GM23338 (cell line): ENCODE measurements around the gene SPACA4. TPM values are rescaled to one million over a fixed set of nuclear protein-coding genes. Genes with fewer than 3 reads are reported as not detected.

Source experiments
- ATAC-seq: fragments of 200-7000 bp; cut with Tn5 transposase; 3 replicates; pipeline ENCODE4 v1.9.1; 2020
- DNase-seq: peaks from one replicate; pipeline ENCODE4 v3.0.0-alpha.2; 2015; ENCODE audit warnings: low spot score
- H2AFZ ChIP-seq: fragments of 200-600 bp; sonication (generic); 2 replicates; pipeline ENCODE4 v1.8.0; 2016; ENCODE audit warnings: antibody characterized with exemption, mild to moderate bottlenecking, moderate library complexity
- H3F3A ChIP-seq: fragments of 200-600 bp; sonication (generic); replicated peaks from 2 replicates; pipeline ENCODE4 v1.8.0; 2017; ENCODE audit warnings: antibody characterized with exemption, mixed run types, low read depth
- H3K27ac ChIP-seq: fragments of 200-600 bp; sonication (generic); 2 replicates; pipeline ENCODE4 v1.6.1; 2016; ENCODE audit warnings: low read depth
- H3K27me3 ChIP-seq: fragments of 200-600 bp; sonication (generic); 2 replicates; pipeline ENCODE4 v1.8.0; 2016; ENCODE audit warnings: mild to moderate bottlenecking, mixed run types, moderate library complexity; ENCODE audit not compliant: insufficient read depth
- H3K36me3 ChIP-seq: fragments of 200-600 bp; sonication (generic); 2 replicates; pipeline ENCODE4 v1.8.0; 2016; ENCODE audit warnings: mild to moderate bottlenecking; ENCODE audit not compliant: insufficient read depth
- H3K4me1 ChIP-seq: fragments of 200-600 bp; sonication (generic); 2 replicates; pipeline ENCODE4 v1.8.0; 2016; ENCODE audit warnings: mild to moderate bottlenecking, moderate library complexity; ENCODE audit not compliant: insufficient read depth
- H3K4me2 ChIP-seq: fragments of 200-600 bp; sonication (generic); 2 replicates; pipeline ENCODE4 v1.7.1; 2017; ENCODE audit warnings: mixed run types
- H3K4me3 ChIP-seq: fragments of 200-600 bp; sonication (generic); 2 replicates; pipeline ENCODE4 v1.6.1; 2016; ENCODE audit warnings: mixed run types
- H3K79me2 ChIP-seq: fragments of 200-600 bp; sonication (generic); replicated peaks from 2 replicates; pipeline ENCODE4 v1.8.0; 2017; ENCODE audit warnings: mild to moderate bottlenecking; ENCODE audit not compliant: insufficient read depth
- H3K9me2 ChIP-seq: fragments of 200-600 bp; sonication (generic); 2 replicates; pipeline ENCODE4 v1.8.0; 2017; ENCODE audit not compliant: insufficient read depth
- H4K20me1 ChIP-seq: fragments of 200-600 bp; sonication (generic); replicated peaks from 2 replicates; pipeline ENCODE4 v1.8.0; 2017; ENCODE audit warnings: mild to moderate bottlenecking; ENCODE audit not compliant: insufficient read depth
- H3K27ac Mint-ChIP-seq: 2 replicates; pipeline ENCODE4 v1.8.0; 2020; ENCODE audit warnings: inconsistent platforms, mild to moderate bottlenecking, moderate library complexity, mixed read lengths
- H3K27me3 Mint-ChIP-seq: 3 replicates; pipeline ENCODE4 v1.8.0; 2022; ENCODE audit warnings: low read depth, mild to moderate bottlenecking, moderate library complexity, mixed read lengths, inconsistent platforms; ENCODE audit not compliant: insufficient read depth, poor library complexity
- H3K36me3 Mint-ChIP-seq: 3 replicates; pipeline ENCODE4 v1.8.0; 2021; ENCODE audit warnings: low read depth, mild to moderate bottlenecking, inconsistent platforms, moderate library complexity, mixed read lengths
- H3K4me1 Mint-ChIP-seq: 3 replicates; pipeline ENCODE4 v1.8.0; 2020; ENCODE audit warnings: mild to moderate bottlenecking, inconsistent platforms, mixed read lengths
- H3K4me3 Mint-ChIP-seq: 3 replicates; pipeline ENCODE4 v1.8.0; 2021; ENCODE audit warnings: moderate library complexity, mild to moderate bottlenecking, inconsistent platforms, mixed read lengths
- H3K9me3 Mint-ChIP-seq: 3 replicates; pipeline ENCODE4 v1.8.0; 2020; ENCODE audit warnings: moderate library complexity, mild to moderate bottlenecking, inconsistent platforms, mixed read lengths
- EZH2phosphoT487 ChIP-seq: fragments of 200-600 bp; sonication (generic); IDR thresholded peaks from one replicate; pipeline ENCODE4 v1.8.1; 2018; ENCODE audit warnings: antibody characterized with exemption; ENCODE audit not compliant: unreplicated experiment
- NANOG ChIP-seq: IDR thresholded peaks from 2 replicates; pipeline ENCODE4 v1.6.1; 2016; ENCODE audit warnings: antibody characterized with exemption, borderline replicate concordance
- POLR2AphosphoS5 ChIP-seq: IDR thresholded peaks from 2 replicates; pipeline ENCODE4 v1.6.1; 2016; ENCODE audit warnings: antibody characterized with exemption, low read depth
- STAT1 ChIP-seq: IDR thresholded peaks from one replicate; pipeline ENCODE4 v1.6.1; 2016; ENCODE audit warnings: antibody characterized with exemption; ENCODE audit not compliant: unreplicated experiment
- polyA plus RNA-seq: library from polyadenylated mRNA; unstranded; fragments of >200 nt; fragmentation: Nextera tagmentation; extraction: Ambion mirVana; gene quantifications from 2 replicates; pipeline ENCODE4 v1.2.1, GENCODE V29; 2016
- total RNA-seq: library from RNA; depleted of rRNA; stranded (reverse); fragments of >200 nt; shearing (Covaris generic); gene quantifications from 2 replicates; pipeline ENCODE4 v1.2.3, GENCODE V29; 2014
- TF ChIP-seq, protein P1 (sequence below), 2 experiments: fragments of 200-600 bp in 1 of 2; sonication (generic) in 1 of 2; conservative IDR thresholded peaks; 2 replicates each; pipeline versions ENCODE4 v1.5.1 to v1.6.1; 2016 to 2017; ENCODE audit warnings: antibody characterized with exemption in 2 of 2, low read depth in 2 of 2, mild to moderate bottlenecking in 2 of 2, moderate library complexity in 1 of 2
- TF ChIP-seq, protein P2 (sequence below): fragments of 250-450 bp; sonication (Bioruptor Pico); IDR thresholded peaks from 2 replicates; pipeline ENCODE4 v1.5.0; 2020; ENCODE audit warnings: mild to moderate bottlenecking, moderate library complexity

SPACA4 gene
- total and polyA plus RNA-seq, 2 experiments from 2014 or later, result not detected

GRCh38 chr19:48629297-48629598 lies 22.7 kb downstream of the SPACA4 start:
- TF ChIP-seq, protein P1, sequence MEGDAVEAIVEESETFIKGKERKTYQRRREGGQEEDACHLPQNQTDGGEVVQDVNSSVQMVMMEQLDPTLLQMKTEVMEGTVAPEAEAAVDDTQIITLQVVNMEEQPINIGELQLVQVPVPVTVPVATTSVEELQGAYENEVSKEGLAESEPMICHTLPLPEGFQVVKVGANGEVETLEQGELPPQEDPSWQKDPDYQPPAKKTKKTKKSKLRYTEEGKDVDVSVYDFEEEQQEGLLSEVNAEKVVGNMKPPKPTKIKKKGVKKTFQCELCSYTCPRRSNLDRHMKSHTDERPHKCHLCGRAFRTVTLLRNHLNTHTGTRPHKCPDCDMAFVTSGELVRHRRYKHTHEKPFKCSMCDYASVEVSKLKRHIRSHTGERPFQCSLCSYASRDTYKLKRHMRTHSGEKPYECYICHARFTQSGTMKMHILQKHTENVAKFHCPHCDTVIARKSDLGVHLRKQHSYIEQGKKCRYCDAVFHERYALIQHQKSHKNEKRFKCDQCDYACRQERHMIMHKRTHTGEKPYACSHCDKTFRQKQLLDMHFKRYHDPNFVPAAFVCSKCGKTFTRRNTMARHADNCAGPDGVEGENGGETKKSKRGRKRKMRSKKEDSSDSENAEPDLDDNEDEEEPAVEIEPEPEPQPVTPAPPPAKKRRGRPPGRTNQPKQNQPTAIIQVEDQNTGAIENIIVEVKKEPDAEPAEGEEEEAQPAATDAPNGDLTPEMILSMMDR (conservative IDR thresholded peaks at IDR 0.05; ENCODE audit: low read depth in 2 of 2), result peak in 1 of 2 experiments; percentile 21; a peak in 1 of 4 replicates
- TF ChIP-seq STAT1 (no peak), NANOG (no peak), POLR2AphosphoS5 (peak; percentile 60), EZH2phosphoT487 (no peak)
- TF ChIP-seq, protein P2, sequence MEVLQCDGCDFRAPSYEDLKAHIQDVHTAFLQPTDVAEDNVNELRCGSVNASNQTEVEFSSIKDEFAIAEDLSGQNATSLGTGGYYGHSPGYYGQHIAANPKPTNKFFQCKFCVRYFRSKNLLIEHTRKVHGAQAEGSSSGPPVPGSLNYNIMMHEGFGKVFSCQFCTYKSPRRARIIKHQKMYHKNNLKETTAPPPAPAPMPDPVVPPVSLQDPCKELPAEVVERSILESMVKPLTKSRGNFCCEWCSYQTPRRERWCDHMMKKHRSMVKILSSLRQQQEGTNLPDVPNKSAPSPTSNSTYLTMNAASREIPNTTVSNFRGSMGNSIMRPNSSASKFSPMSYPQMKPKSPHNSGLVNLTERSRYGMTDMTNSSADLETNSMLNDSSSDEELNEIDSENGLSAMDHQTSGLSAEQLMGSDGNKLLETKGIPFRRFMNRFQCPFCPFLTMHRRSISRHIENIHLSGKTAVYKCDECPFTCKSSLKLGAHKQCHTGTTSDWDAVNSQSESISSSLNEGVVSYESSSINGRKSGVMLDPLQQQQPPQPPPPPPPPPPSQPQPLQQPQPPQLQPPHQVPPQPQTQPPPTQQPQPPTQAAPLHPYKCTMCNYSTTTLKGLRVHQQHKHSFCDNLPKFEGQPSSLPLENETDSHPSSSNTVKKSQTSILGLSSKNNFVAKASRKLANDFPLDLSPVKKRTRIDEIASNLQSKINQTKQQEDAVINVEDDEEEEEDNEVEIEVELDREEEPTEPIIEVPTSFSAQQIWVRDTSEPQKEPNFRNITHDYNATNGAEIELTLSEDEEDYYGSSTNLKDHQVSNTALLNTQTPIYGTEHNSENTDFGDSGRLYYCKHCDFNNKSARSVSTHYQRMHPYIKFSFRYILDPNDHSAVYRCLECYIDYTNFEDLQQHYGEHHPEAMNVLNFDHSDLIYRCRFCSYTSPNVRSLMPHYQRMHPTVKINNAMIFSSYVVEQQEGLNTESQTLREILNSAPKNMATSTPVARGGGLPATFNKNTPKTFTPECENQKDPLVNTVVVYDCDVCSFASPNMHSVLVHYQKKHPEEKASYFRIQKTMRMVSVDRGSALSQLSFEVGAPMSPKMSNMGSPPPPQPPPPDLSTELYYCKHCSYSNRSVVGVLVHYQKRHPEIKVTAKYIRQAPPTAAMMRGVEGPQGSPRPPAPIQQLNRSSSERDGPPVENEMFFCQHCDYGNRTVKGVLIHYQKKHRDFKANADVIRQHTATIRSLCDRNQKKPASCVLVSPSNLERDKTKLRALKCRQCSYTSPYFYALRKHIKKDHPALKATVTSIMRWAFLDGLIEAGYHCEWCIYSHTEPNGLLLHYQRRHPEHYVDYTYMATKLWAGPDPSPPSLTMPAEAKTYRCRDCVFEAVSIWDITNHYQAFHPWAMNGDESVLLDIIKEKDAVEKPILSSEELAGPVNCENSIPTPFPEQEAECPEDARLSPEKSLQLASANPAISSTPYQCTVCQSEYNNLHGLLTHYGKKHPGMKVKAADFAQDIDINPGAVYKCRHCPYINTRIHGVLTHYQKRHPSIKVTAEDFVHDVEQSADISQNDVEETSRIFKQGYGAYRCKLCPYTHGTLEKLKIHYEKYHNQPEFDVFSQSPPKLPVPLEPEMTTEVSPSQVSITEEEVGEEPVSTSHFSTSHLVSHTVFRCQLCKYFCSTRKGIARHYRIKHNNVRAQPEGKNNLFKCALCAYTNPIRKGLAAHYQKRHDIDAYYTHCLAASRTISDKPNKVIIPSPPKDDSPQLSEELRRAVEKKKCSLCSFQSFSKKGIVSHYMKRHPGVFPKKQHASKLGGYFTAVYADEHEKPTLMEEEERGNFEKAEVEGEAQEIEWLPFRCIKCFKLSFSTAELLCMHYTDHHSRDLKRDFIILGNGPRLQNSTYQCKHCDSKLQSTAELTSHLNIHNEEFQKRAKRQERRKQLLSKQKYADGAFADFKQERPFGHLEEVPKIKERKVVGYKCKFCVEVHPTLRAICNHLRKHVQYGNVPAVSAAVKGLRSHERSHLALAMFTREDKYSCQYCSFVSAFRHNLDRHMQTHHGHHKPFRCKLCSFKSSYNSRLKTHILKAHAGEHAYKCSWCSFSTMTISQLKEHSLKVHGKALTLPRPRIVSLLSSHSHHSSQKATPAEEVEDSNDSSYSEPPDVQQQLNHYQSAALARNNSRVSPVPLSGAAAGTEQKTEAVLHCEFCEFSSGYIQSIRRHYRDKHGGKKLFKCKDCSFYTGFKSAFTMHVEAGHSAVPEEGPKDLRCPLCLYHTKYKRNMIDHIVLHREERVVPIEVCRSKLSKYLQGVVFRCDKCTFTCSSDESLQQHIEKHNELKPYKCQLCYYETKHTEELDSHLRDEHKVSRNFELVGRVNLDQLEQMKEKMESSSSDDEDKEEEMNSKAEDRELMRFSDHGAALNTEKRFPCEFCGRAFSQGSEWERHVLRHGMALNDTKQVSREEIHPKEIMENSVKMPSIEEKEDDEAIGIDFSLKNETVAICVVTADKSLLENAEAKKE, result no peak
- peak overlapping the region; percentile 95 for H3K27ac Mint-ChIP-seq
- no peak for DNase-seq
- Histone ChIP-seq H2AFZ (no peak overlapping the region), H3K79me2 (peaks cover 11% of the 10 kb centered on the region), H3K4me2 (peak overlapping the region; percentile 83), H4K20me1 (peaks cover 13% of the 10 kb centered on the region), H3F3A (peaks cover 31% of the 10 kb centered on the region; the same call in 1 of the 2 replicates), H3K4me3 (peak overlapping the region; percentile 52), H3K4me1 (peaks cover 27% of the 10 kb centered on the region), H3K36me3 (no peaks in the 10 kb centered on the region), H3K9me2 (no peaks in the 10 kb centered on the region), H3K27me3 (no peaks in the 10 kb centered on the region), H3K27ac (peak overlapping the region; percentile 84; the same call in 1 of the 2 replicates)
- H3K4me1 Mint-ChIP-seq, result peaks cover 34% of the 10 kb centered on the region
- H3K36me3 Mint-ChIP-seq, result peaks cover 7% of the 10 kb centered on the region; the same call in 2 of the 3 replicates
- peak overlapping the region; percentile 69; the same call in 2 of the 3 replicates for H3K4me3 Mint-ChIP-seq
- ATAC-seq, result peak; percentile 6
- peaks cover 31% of the 10 kb centered on the region for H3K27me3 Mint-ChIP-seq
- no peaks in the 10 kb centered on the region; the same call in 1 of the 3 replicates for H3K9me3 Mint-ChIP-seq
